Testis (tissue), 2 donors: ENCODE results near the gene OR10A2.

Source experiments
- POLR2A ChIP-seq: fragments of 450-650 bp; IDR thresholded peaks from one replicate; pipeline ENCODE4 v1.6.1; 2017; ENCODE audit warnings: antibody characterized with exemption, mild to moderate bottlenecking, moderate library complexity
- TF ChIP-seq, protein P1 (sequence below), 3 experiments: fragments of 450-650 bp in 2 of 3; fragments of 200-600 bp in 1 of 3; sonication (generic) in 1 of 3; IDR thresholded peaks; one replicate each; pipeline ENCODE4 v1.5.1; 2016 to 2019; ENCODE audit warnings: antibody characterized with exemption in 3 of 3, mild to moderate bottlenecking in 2 of 3, moderate library complexity in 1 of 3

- TF ChIP-seq, protein P1, sequence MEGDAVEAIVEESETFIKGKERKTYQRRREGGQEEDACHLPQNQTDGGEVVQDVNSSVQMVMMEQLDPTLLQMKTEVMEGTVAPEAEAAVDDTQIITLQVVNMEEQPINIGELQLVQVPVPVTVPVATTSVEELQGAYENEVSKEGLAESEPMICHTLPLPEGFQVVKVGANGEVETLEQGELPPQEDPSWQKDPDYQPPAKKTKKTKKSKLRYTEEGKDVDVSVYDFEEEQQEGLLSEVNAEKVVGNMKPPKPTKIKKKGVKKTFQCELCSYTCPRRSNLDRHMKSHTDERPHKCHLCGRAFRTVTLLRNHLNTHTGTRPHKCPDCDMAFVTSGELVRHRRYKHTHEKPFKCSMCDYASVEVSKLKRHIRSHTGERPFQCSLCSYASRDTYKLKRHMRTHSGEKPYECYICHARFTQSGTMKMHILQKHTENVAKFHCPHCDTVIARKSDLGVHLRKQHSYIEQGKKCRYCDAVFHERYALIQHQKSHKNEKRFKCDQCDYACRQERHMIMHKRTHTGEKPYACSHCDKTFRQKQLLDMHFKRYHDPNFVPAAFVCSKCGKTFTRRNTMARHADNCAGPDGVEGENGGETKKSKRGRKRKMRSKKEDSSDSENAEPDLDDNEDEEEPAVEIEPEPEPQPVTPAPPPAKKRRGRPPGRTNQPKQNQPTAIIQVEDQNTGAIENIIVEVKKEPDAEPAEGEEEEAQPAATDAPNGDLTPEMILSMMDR (IDR thresholded peaks at IDR 0.05): no peak
- TF ChIP-seq POLR2A: no peak
These were observed 36.1 kb downstream of the OR10A2 start for GRCh38 chr11:6898911-6899310.
